ENCODE measurements around the gene LAP3. TPM values are rescaled to one million over a fixed set of nuclear protein-coding genes. Genes with fewer than 3 reads are reported as not detected.

The LAP3 gene
- total RNA-seq, 1 donor from 2014 or later: 81.6 TPM

DNA sequence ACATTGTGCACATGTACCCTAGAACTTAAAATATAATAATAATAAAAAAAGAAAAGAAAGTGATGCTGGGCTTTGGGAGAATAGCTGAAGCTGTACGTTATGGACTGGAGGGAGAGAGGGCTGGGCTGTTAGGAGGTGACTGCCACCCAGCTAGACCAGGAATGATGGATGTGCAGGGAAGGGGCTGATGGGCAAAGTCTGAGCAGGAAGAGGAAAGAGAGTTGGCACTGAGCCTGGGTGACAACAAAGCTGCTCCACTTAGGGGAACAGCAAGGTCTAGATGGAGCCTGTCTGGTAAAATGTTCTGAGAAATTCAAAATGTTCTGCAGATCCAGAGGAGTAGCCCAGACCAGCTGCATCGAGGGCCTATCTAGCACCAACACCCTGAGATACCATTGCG is 69.7 kb downstream of the LAP3 start:
- H3K27me3 Mint-ChIP-seq: no peaks in the 10 kb centered on the region
- no peak overlapping the region for H3K4me3 Mint-ChIP-seq (ENCODE audit: low read depth)
- TF ChIP-seq, protein P1, sequence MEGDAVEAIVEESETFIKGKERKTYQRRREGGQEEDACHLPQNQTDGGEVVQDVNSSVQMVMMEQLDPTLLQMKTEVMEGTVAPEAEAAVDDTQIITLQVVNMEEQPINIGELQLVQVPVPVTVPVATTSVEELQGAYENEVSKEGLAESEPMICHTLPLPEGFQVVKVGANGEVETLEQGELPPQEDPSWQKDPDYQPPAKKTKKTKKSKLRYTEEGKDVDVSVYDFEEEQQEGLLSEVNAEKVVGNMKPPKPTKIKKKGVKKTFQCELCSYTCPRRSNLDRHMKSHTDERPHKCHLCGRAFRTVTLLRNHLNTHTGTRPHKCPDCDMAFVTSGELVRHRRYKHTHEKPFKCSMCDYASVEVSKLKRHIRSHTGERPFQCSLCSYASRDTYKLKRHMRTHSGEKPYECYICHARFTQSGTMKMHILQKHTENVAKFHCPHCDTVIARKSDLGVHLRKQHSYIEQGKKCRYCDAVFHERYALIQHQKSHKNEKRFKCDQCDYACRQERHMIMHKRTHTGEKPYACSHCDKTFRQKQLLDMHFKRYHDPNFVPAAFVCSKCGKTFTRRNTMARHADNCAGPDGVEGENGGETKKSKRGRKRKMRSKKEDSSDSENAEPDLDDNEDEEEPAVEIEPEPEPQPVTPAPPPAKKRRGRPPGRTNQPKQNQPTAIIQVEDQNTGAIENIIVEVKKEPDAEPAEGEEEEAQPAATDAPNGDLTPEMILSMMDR (IDR thresholded peaks at IDR 0.05; ENCODE audit: unreplicated experiment): no peak
- no peaks in the 10 kb centered on the region for H3K4me1 Mint-ChIP-seq (ENCODE audit: low read depth)
- H3K36me3 Mint-ChIP-seq (ENCODE audit: insufficient read depth): peaks cover 12% of the 10 kb centered on the region
- peaks cover 13% of the 10 kb centered on the region for H3K9me3 Mint-ChIP-seq (ENCODE audit: low read depth)
- H3K27ac Mint-ChIP-seq: no peak overlapping the region
- no peak for DNase-seq (ENCODE audit: low spot score, unreplicated experiment)

GRCh38 chr4:17647176-17647806 is 70.3 kb downstream of the LAP3 start:
- H3K27ac Mint-ChIP-seq: no peak overlapping the region
- H3K36me3 Mint-ChIP-seq (ENCODE audit: insufficient read depth): peaks cover 11% of the 10 kb centered on the region

GRCh38 chr4:17647927-17648326 is 70.9 kb downstream of the LAP3 start:
- peaks cover 5% of the 10 kb centered on the region for H3K36me3 Mint-ChIP-seq (ENCODE audit: insufficient read depth)
- H3K27ac Mint-ChIP-seq: no peak overlapping the region
- H3K9me3 Mint-ChIP-seq (ENCODE audit: low read depth): peaks cover 8% of the 10 kb centered on the region
- no peak for DNase-seq (ENCODE audit: low spot score, unreplicated experiment)
- no peaks in the 10 kb centered on the region for H3K27me3 Mint-ChIP-seq
- no peak overlapping the region for H3K4me3 Mint-ChIP-seq (ENCODE audit: low read depth)
- H3K4me1 Mint-ChIP-seq (ENCODE audit: low read depth): no peaks in the 10 kb centered on the region
- TF ChIP-seq, protein P1 (IDR thresholded peaks at IDR 0.05; ENCODE audit: unreplicated experiment): no peak

More at GRCh38 chr4:17647176-17647806, 70.3 kb downstream of the LAP3 start:
- DNase-seq (ENCODE audit: low spot score, unreplicated experiment): no peak
- TF ChIP-seq, protein P1 (IDR thresholded peaks at IDR 0.05; ENCODE audit: unreplicated experiment): no peak
- H3K9me3 Mint-ChIP-seq (ENCODE audit: low read depth): peaks cover 13% of the 10 kb centered on the region
- no peaks in the 10 kb centered on the region for H3K27me3 Mint-ChIP-seq
- no peaks in the 10 kb centered on the region for H3K4me1 Mint-ChIP-seq (ENCODE audit: low read depth)
- no peak overlapping the region for H3K4me3 Mint-ChIP-seq (ENCODE audit: low read depth)

- no peak overlapping the region for H3K4me3 Mint-ChIP-seq (ENCODE audit: low read depth)
- H3K36me3 Mint-ChIP-seq (ENCODE audit: insufficient read depth): no peaks in the 10 kb centered on the region
- H3K27me3 Mint-ChIP-seq: no peaks in the 10 kb centered on the region
- H3K27ac Mint-ChIP-seq: no peak overlapping the region
- TF ChIP-seq, protein P1 (IDR thresholded peaks at IDR 0.05; ENCODE audit: unreplicated experiment): no peak
- peaks cover 3% of the 10 kb centered on the region for H3K9me3 Mint-ChIP-seq (ENCODE audit: low read depth)
- H3K4me1 Mint-ChIP-seq (ENCODE audit: low read depth): no peaks in the 10 kb centered on the region
- no peak for DNase-seq (ENCODE audit: low spot score, unreplicated experiment)
Observed at GRCh38 chr4:17650406-17650805, 73.4 kb downstream of the LAP3 start.

DNA sequence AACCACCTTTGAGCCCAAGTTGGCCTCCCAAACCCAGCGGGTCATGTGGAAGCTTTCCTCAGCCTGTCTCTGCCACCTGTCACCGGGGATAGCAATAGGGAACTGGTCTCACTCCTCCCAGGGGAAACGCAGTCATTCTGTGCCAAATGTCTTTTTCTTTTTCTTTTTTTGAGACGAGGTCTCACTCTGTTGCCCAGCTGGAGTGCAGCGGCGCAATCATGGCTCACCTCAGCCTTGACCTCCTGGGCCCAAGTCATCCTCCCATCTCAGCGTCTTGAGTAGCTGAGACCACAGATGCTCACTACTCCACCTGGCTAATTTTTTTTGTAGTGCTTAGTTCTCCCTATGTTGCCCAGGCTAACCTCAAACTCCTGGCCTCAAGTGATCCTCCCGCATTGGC is 77.7 kb downstream of the LAP3 start:
- H3K27me3 Mint-ChIP-seq: peaks cover 4% of the 10 kb centered on the region
- H3K4me3 Mint-ChIP-seq (ENCODE audit: low read depth): no peak overlapping the region
- DNase-seq (ENCODE audit: low spot score, unreplicated experiment): no peak
- H3K9me3 Mint-ChIP-seq (ENCODE audit: low read depth): peaks cover 2% of the 10 kb centered on the region
- no peak overlapping the region for H3K27ac Mint-ChIP-seq
- no peaks in the 10 kb centered on the region for H3K36me3 Mint-ChIP-seq (ENCODE audit: insufficient read depth)
- TF ChIP-seq, protein P1 (IDR thresholded peaks at IDR 0.05; ENCODE audit: unreplicated experiment): no peak
- H3K4me1 Mint-ChIP-seq (ENCODE audit: low read depth): no peaks in the 10 kb centered on the region

Data from progenitor cell of endocrine pancreas (in vitro differentiated cells).